ENCODE measurements around the gene NTRK1.

Gene NTRK1

GRCh38 chr1:156860628-156861423 is at the start of gene NTRK1:
Gene NTRK1, plus strand, starts transcription at chr1:156860865. Its CDS starts 70 bp downstream, at chr1:156860935.
- H3K4me3 ChIP-seq (ENCODE audit: low read depth, low read length) = no peak within 1 kb of the TSS
- peak; percentile 63 for DNase-seq (ENCODE audit: low read depth)
- TF ChIP-seq POLR2A (IDR thresholded peaks at IDR 0.05; ENCODE audit: extremely low read depth, insufficient read length) = no peak
- TF ChIP-seq, protein P1, sequence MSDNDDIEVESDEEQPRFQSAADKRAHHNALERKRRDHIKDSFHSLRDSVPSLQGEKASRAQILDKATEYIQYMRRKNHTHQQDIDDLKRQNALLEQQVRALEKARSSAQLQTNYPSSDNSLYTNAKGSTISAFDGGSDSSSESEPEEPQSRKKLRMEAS (IDR thresholded peaks at IDR 0.05; ENCODE audit: low read depth, low read length) = peak; percentile 69; the same call in 1 of the 2 replicates
- TF ChIP-seq, protein P2, sequence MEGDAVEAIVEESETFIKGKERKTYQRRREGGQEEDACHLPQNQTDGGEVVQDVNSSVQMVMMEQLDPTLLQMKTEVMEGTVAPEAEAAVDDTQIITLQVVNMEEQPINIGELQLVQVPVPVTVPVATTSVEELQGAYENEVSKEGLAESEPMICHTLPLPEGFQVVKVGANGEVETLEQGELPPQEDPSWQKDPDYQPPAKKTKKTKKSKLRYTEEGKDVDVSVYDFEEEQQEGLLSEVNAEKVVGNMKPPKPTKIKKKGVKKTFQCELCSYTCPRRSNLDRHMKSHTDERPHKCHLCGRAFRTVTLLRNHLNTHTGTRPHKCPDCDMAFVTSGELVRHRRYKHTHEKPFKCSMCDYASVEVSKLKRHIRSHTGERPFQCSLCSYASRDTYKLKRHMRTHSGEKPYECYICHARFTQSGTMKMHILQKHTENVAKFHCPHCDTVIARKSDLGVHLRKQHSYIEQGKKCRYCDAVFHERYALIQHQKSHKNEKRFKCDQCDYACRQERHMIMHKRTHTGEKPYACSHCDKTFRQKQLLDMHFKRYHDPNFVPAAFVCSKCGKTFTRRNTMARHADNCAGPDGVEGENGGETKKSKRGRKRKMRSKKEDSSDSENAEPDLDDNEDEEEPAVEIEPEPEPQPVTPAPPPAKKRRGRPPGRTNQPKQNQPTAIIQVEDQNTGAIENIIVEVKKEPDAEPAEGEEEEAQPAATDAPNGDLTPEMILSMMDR (IDR thresholded peaks at IDR 0.05; ENCODE audit: low read depth, low read length) = no peak

DNA sequence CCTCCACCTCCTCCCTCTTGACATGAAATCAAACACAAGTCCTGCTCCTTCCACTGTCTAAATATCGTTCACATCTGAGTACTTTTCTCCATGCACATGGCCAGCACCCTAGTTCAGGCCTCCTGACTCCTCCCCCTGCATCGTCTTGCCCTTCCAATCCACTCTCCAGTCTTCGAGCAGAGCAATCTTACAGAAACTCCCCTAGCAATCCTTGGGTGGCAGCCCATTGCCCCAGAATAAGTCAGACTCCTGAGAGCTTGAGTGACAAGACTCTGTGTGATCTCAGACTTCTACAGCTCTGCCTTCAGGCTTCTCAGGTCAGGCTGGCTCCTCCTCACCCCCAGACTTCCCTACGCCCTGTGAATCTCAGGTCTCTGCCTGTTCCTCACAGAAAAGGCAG is 49.5 kb upstream of the NTRK1 start:
- H3K4me3 ChIP-seq (ENCODE audit: low read depth, low read length) = no peak overlapping the region
- TF ChIP-seq MYC (IDR thresholded peaks at IDR 0.05; ENCODE audit: low read depth, low read length) (no peak), POLR2A (IDR thresholded peaks at IDR 0.05; ENCODE audit: extremely low read depth, insufficient read length) (no peak)
- TF ChIP-seq, protein P1 (IDR thresholded peaks at IDR 0.05; ENCODE audit: low read depth, low read length) = no peak
- TF ChIP-seq, protein P2 (IDR thresholded peaks at IDR 0.05; ENCODE audit: low read depth, low read length) = no peak
- no peak for DNase-seq (ENCODE audit: low read depth)

- H3K4me3 ChIP-seq (ENCODE audit: low read depth, low read length) = no peak overlapping the region
Measured at GRCh38 chr1:156812293-156812990, 48.2 kb upstream of the NTRK1 start.

DNA sequence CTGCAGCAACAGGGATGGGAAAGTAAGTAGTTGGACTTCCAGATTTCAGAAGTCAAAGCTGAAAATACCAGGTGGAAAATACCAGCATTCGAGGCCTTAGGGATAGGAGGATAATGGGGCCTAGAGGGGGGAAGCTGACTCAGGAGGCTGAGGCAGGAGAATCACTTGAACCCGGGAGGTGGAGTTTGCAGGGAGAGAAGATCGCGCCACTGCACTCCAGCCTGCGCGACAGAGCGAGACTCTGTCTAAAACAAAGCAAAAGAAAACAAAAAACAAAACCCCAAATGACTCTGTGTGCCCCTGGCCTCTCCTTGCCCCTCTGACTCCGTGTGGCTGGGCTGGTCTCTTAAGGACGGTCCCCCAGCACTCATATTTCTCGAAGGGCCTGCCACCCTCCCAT is 47.4 kb upstream of the NTRK1 start:
- DNase-seq (ENCODE audit: low read depth) = peak; percentile 25
- TF ChIP-seq, protein P2 (IDR thresholded peaks at IDR 0.05; ENCODE audit: low read depth, low read length) = no peak
- TF ChIP-seq MYC (IDR thresholded peaks at IDR 0.05; ENCODE audit: low read depth, low read length) (no peak), POLR2A (IDR thresholded peaks at IDR 0.05; ENCODE audit: extremely low read depth, insufficient read length) (no peak)
- TF ChIP-seq, protein P1 (IDR thresholded peaks at IDR 0.05; ENCODE audit: low read depth, low read length) = no peak
- H3K4me3 ChIP-seq (ENCODE audit: low read depth, low read length) = no peak overlapping the region

More at GRCh38 chr1:156812293-156812990, 48.2 kb upstream of the NTRK1 start:
- no peak for DNase-seq (ENCODE audit: low read depth)
- TF ChIP-seq MYC (IDR thresholded peaks at IDR 0.05; ENCODE audit: low read depth, low read length) (no peak), POLR2A (IDR thresholded peaks at IDR 0.05; ENCODE audit: extremely low read depth, insufficient read length) (no peak)
- TF ChIP-seq, protein P1 (IDR thresholded peaks at IDR 0.05; ENCODE audit: low read depth, low read length) = no peak
- TF ChIP-seq, protein P2 (IDR thresholded peaks at IDR 0.05; ENCODE audit: low read depth, low read length) = no peak

DNA sequence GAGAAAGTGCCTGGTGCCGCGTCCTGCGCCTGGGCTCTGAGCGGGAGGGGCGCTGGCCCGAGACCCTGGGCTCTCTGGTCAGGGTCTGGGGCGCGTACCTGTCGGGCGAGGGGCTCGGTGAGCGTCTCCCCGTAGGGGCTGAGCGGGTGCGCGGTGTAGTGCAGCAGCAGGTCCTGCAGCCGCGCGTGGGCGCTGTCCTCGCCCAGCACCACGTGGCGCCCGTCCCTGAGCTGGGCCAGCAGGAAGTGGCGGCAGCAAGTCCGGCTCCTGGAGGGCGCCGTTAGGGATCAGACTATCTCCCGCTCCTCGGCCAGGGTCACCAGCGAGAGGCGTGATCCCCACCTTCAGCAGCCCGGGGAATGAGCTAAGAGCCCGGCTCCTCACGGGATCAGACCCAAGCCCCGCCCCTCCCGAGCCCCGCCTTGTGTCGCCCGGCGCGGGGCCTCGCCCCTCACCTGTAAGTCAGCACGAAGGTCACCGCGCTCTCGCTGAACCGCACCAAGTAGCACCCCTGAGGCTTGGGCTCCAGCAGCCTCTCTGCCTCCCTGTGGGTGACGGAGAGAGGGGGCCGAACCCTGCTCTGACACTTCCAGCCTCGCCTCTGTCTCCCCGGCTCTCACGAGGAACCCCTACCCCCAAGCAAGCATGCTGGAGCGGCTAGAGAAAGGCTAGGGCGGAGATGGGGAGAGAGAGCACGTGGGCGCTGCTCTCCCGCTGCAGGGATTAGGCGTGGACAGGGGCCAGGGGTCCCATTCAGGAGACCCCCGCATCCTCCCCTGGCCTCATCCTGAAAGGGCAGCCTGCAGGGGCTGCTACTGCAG is 46.7 kb upstream of the NTRK1 start:
- peak; percentile 64 for DNase-seq (ENCODE audit: low read depth)
- TF ChIP-seq POLR2A (IDR thresholded peaks at IDR 0.05; ENCODE audit: extremely low read depth, insufficient read length) = no peak
- TF ChIP-seq, protein P2 (IDR thresholded peaks at IDR 0.05; ENCODE audit: low read depth, low read length) = peak; percentile 30
- TF ChIP-seq, protein P1 (IDR thresholded peaks at IDR 0.05; ENCODE audit: low read depth, low read length) = no peak
- TF ChIP-seq MYC (IDR thresholded peaks at IDR 0.05; ENCODE audit: low read depth, low read length) = no peak
- no peak overlapping the region for H3K4me3 ChIP-seq (ENCODE audit: low read depth, low read length)
